Adipocyte (in vitro differentiated cells): ENCODE data around the gene ORM2.

ENCODE experiments used
- DNase-seq: peaks from one replicate; pipeline ENCODE4 v3.0.0-alpha.2; 2015; ENCODE audit warnings: low read depth
- H3K27me3 ChIP-seq: replicated peaks from 2 replicates; pipeline ENCODE4 v1.7.0; 2013; ENCODE audit warnings: mild to moderate bottlenecking, low read length, moderate library complexity; ENCODE audit not compliant: control insufficient read depth, insufficient read depth
- H3K36me3 ChIP-seq: 2 replicates; pipeline ENCODE4 v1.7.0; 2013; ENCODE audit warnings: low read length, mild to moderate bottlenecking, moderate library complexity; ENCODE audit not compliant: control insufficient read depth, insufficient read depth, severe bottlenecking
- H3K4me1 ChIP-seq: 2 replicates; pipeline ENCODE4 v1.7.0; 2013; ENCODE audit warnings: mild to moderate bottlenecking, low read length, moderate library complexity; ENCODE audit not compliant: control insufficient read depth, insufficient read depth
- H3K4me3 ChIP-seq: 2 replicates; pipeline ENCODE4 v1.7.0; 2013; ENCODE audit warnings: mild to moderate bottlenecking, low read length, moderate library complexity
- H3K9ac ChIP-seq: 2 replicates; pipeline ENCODE4 v1.7.0; 2013; ENCODE audit warnings: mild to moderate bottlenecking, low read length, moderate library complexity
- H3K9me3 ChIP-seq: 2 replicates; pipeline ENCODE4 v1.7.0; 2013; ENCODE audit warnings: mild to moderate bottlenecking, low read length, moderate library complexity; ENCODE audit not compliant: control insufficient read depth

ORM2 gene

GRCh38 chr9:114299286-114300152 is 30.1 kb upstream of the ORM2 start:
- DNase-seq = no peak
- Histone ChIP-seq H3K36me3 (peaks cover 82% of the 10 kb centered on the region), H3K9ac (no peak overlapping the region), H3K27me3 (no peaks in the 10 kb centered on the region), H3K9me3 (peaks cover 13% of the 10 kb centered on the region), H3K4me1 (no peaks in the 10 kb centered on the region), H3K4me3 (no peak overlapping the region)

GRCh38 chr9:114300153-114300845 is 29.4 kb upstream of the ORM2 start:
- peaks cover 6% of the 10 kb centered on the region for H3K9me3 ChIP-seq
- peaks cover 80% of the 10 kb centered on the region for H3K36me3 ChIP-seq
- no peak for DNase-seq
- no peak overlapping the region for H3K9ac ChIP-seq
- no peak overlapping the region for H3K4me3 ChIP-seq
- H3K4me1 ChIP-seq = no peaks in the 10 kb centered on the region
- no peaks in the 10 kb centered on the region for H3K27me3 ChIP-seq

DNA sequence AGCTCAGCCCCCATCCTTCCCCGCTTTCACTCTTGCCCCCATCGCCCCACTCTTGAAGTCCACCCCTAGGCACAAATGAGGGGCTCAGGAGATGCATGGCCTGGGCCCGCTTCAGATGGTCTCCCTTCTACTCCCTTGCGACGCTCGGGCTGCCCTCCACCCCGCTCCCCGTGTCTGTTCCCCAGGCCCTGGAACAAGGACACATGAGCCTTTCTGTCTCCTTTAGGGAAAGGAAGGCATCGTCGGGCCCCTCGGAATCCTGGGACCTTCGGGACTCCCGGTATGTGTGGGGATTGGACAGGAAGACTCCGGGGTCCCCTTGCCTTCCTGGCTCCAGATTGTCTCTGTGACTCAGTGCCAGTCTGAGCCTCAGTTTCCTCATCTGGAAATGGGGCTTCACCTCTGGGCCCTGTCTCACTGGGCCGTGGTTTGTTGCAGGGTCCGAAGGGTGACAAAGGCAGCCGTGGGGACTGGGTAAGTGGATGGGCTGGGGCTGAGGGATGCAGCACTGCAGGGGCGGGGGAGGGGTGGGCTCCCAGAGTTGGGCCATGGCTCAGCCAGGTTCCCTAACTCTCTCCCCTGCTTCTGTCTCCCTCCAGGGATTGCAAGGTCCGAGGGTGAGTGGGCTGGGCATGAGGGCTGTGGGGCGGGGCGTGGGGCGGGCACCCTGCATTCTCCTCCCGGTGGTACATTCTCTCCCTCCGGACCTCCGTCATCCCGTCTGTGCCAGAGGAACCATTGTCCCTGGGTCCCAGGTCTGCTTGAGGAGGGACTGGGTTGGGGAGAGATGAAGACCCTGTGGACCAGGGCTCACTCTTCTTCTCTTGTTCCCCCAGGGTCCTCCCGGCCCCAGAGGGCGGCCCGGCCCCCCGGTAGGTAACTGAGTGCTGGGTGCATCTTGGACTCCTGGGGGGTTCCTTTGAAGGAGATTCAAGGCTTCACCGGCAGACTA is 28.5 kb upstream of the ORM2 start:
- H3K27me3 ChIP-seq = no peaks in the 10 kb centered on the region
- no peak for DNase-seq
- H3K36me3 ChIP-seq = peaks cover 73% of the 10 kb centered on the region
- H3K9me3 ChIP-seq = peaks cover 3% of the 10 kb centered on the region
- H3K4me1 ChIP-seq = no peaks in the 10 kb centered on the region
- no peak overlapping the region for H3K4me3 ChIP-seq
- no peak overlapping the region for H3K9ac ChIP-seq

DNA sequence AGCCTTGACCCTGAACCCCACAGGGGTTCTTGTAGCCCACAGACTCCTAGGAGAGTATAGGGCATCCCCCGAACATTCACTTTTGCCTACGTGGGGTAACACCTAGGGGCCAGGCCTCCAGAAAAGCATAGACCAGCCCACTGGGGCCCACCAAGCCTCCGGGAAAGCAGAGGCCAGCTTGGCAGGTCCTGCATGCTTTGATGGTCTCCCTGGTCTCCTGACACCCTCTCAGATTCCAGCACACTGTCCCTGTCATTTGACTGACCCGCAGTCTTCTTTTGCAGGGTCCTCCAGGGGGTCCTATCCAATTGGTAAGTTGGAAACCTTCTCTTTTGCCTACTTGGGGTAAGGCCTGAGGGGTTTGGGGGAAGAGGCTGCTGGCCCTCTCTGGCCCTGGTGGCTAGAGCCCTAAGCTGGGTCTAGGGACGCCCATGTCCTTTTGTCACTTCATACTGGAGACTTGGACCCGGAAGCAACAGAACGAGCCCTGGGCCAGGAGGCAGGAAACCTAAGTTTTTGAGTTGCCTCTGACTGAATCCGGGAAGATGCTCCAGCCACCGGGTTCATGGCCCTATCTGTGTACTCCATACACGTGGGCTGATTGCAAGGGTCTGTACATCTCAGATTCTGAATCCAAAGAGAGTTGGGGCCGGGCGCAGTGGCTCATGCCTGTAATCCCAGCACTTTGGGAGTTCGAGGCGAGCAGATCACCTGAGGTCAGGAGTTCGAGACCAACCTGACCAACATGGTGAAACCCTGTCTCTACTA is 27.7 kb upstream of the ORM2 start:
- Histone ChIP-seq H3K36me3 (peaks cover 73% of the 10 kb centered on the region), H3K4me1 (no peaks in the 10 kb centered on the region)
- no peak for DNase-seq

GRCh38 chr9:114302727-114303126 is 26.9 kb upstream of the ORM2 start:
- Histone ChIP-seq H3K4me3 (no peak overlapping the region), H3K36me3 (peaks cover 73% of the 10 kb centered on the region), H3K9ac (no peak overlapping the region), H3K27me3 (no peaks in the 10 kb centered on the region), H3K9me3 (no peaks in the 10 kb centered on the region), H3K4me1 (peaks cover 3% of the 10 kb centered on the region)
- DNase-seq = no peak

More for the DNA sequence above, 27.7 kb upstream of the ORM2 start:
- H3K9me3 ChIP-seq = no peaks in the 10 kb centered on the region
- no peaks in the 10 kb centered on the region for H3K27me3 ChIP-seq
- H3K4me3 ChIP-seq = no peak overlapping the region
- H3K9ac ChIP-seq = no peak overlapping the region

DNA sequence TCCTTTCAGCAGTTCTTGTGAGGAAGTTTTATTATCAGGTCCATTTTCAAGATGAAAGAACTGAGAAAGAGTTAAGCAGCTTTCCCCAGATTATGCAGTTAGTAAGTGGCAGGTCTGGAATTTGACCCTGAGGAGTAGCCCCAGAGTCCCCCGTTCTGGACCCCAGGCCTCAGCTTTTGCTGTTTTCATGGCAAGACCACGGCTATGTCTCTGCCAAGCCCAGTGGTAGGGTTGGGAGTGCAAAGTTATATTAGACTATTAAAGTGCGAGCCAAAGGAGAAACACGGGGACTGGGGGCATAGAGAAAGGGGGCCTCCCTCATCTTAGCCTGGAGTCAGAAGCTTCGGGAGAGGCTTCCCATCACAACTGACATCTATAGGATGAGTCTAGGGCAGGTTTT is 26.1 kb upstream of the ORM2 start:
- Histone ChIP-seq H3K4me3 (no peak overlapping the region), H3K27me3 (no peaks in the 10 kb centered on the region), H3K9ac (no peak overlapping the region), H3K9me3 (no peaks in the 10 kb centered on the region), H3K36me3 (peaks cover 65% of the 10 kb centered on the region), H3K4me1 (peaks cover 6% of the 10 kb centered on the region)
- no peak for DNase-seq

GRCh38 chr9:114303977-114304376 is 25.7 kb upstream of the ORM2 start:
- Histone ChIP-seq H3K4me3 (no peak overlapping the region), H3K9me3 (no peaks in the 10 kb centered on the region), H3K27me3 (no peaks in the 10 kb centered on the region), H3K4me1 (peaks cover 6% of the 10 kb centered on the region), H3K36me3 (peaks cover 65% of the 10 kb centered on the region), H3K9ac (no peak overlapping the region)
- no peak for DNase-seq

DNA sequence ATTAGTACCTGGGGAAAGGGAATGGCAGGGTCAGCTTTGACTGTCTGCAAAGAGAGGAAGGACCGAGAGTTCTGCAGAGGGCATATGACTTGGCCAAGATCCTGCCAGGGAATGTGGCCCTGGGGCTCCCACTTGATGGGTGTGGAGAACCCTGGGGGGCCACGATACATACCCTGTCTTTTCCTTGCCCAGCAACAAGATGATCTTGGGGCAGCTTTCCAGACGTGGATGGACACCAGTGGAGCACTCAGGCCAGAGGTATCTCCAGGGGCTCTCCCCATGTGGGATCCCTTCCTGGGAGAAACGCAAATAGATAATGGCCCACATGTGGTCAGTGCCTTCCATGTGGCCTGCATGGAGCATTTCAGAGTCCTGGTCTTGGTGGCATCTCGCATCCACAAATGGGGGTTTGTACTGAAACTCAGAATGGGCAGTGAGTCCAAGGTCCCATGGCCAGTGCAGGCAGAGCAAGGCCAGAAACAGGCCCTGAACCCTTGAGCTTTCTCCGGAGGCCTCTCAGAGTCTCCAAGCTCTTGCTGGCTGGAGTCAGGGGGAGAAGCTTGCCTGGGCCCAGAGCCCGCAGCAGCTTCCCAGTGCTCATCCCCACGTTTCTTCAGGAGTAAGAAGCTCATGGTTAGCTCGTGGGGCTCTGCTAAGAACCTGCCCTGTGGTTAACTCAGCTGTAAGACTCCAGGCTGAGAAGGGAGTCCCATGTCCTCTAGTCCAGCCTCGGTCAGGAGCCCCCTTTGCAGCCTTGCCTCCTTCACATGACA is 25.1 kb upstream of the ORM2 start:
- H3K27me3 ChIP-seq = no peaks in the 10 kb centered on the region
- H3K4me1 ChIP-seq = peaks cover 6% of the 10 kb centered on the region
- H3K9ac ChIP-seq = no peak overlapping the region
- DNase-seq = no peak
- peaks cover 63% of the 10 kb centered on the region for H3K36me3 ChIP-seq
- no peak overlapping the region for H3K4me3 ChIP-seq
- no peaks in the 10 kb centered on the region for H3K9me3 ChIP-seq

GRCh38 chr9:114307899-114308267 is 21.8 kb upstream of the ORM2 start:
- Histone ChIP-seq H3K36me3 (peaks cover 47% of the 10 kb centered on the region), H3K4me1 (peaks cover 6% of the 10 kb centered on the region), H3K9ac (no peak overlapping the region)

DNA sequence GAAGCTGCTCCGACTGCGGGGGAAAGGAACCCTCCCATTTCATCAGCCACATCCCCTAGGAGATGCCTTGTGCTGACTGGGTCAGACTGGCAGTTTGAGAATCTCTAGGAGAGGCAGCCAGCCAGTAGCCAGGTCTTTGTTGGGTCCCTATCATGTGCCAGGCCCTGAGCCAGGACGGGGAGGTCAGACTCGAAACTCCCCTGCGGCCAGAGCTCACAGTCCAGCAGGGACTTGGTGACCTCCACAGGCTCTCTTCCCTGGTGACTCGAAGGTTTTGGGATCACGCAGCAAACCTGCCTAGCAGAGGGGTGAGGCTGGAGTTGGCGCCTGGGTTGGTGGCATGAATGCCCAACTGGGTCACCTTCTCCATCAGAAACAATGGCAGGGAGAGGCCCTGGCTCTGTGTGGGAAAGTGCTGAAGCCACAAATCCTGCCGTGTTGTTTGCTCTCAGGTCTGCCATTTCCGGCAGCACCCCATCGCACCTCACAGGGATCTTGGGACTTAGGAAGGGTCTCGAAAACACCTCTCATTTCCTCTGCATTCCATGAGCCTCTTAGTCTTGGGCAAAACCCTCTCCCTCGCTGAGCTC is 21.2 kb upstream of the ORM2 start:
- H3K9ac ChIP-seq = no peak overlapping the region
- H3K9me3 ChIP-seq = no peaks in the 10 kb centered on the region
- peaks cover 46% of the 10 kb centered on the region for H3K36me3 ChIP-seq
- no peak for DNase-seq
- H3K4me1 ChIP-seq = peaks cover 6% of the 10 kb centered on the region
- no peaks in the 10 kb centered on the region for H3K27me3 ChIP-seq
- no peak overlapping the region for H3K4me3 ChIP-seq

More at GRCh38 chr9:114307899-114308267, 21.8 kb upstream of the ORM2 start:
- no peak for DNase-seq
- Histone ChIP-seq H3K9me3 (no peaks in the 10 kb centered on the region), H3K27me3 (no peaks in the 10 kb centered on the region), H3K4me3 (no peak overlapping the region)
